Measurements from ENCODE around the gene FAM3D.

The FAM3D gene

GRCh38 chr3:58688574-58688973, 22.0 kb upstream of the FAM3D start:
- no peaks in the 10 kb centered on the region for H3K36me3 ChIP-seq (replicated peaks; ENCODE audit: low read depth, low read length)
- H2AFZ ChIP-seq (ENCODE audit: low read depth, low read length), result no peak overlapping the region
- H3K27ac ChIP-seq (ENCODE audit: low read length), result no peak overlapping the region
- TF ChIP-seq CTCF (IDR thresholded peaks at IDR 0.05; ENCODE audit: low read depth, low read length) (no peak), EZH2phosphoT487 (IDR thresholded peaks at IDR 0.05; ENCODE audit: low read depth) (no peak)
- no peaks in the 10 kb centered on the region for H3K4me1 ChIP-seq (ENCODE audit: low read length)
- no peak overlapping the region for H3K9ac ChIP-seq (ENCODE audit: low read length)
- no peaks in the 10 kb centered on the region for H4K20me1 ChIP-seq (ENCODE audit: insufficient read depth, low read length)
- H3K9me3 ChIP-seq (ENCODE audit: insufficient read depth, low read length), result peaks cover 14% of the 10 kb centered on the region
- no peak overlapping the region for H3K4me2 ChIP-seq (ENCODE audit: low read length)
- H3K4me3 ChIP-seq (ENCODE audit: low read length), result no peak overlapping the region
- H3K79me2 ChIP-seq (ENCODE audit: low read length), result no peaks in the 10 kb centered on the region
- no peaks in the 10 kb centered on the region for H3K27me3 ChIP-seq (ENCODE audit: low read depth, low read length)

GRCh38 chr3:58686847-58687246, 20.3 kb upstream of the FAM3D start:
- no peak overlapping the region for H3K4me2 ChIP-seq (ENCODE audit: low read length)
- TF ChIP-seq CTCF (IDR thresholded peaks at IDR 0.05; ENCODE audit: low read depth, low read length) (no peak), EZH2phosphoT487 (IDR thresholded peaks at IDR 0.05; ENCODE audit: low read depth) (no peak)
- no peaks in the 10 kb centered on the region for H4K20me1 ChIP-seq (ENCODE audit: insufficient read depth, low read length)
- no peaks in the 10 kb centered on the region for H3K79me2 ChIP-seq (ENCODE audit: low read length)
- H3K36me3 ChIP-seq (replicated peaks; ENCODE audit: low read depth, low read length), result no peaks in the 10 kb centered on the region
- H3K4me3 ChIP-seq (ENCODE audit: low read length), result no peak overlapping the region
- H3K4me1 ChIP-seq (ENCODE audit: low read length), result no peaks in the 10 kb centered on the region
- no peak overlapping the region for H3K9ac ChIP-seq (ENCODE audit: low read length)
- H3K27ac ChIP-seq (ENCODE audit: low read length), result no peak overlapping the region
- H3K9me3 ChIP-seq (ENCODE audit: insufficient read depth, low read length), result peaks cover 13% of the 10 kb centered on the region
- no peak overlapping the region for H2AFZ ChIP-seq (ENCODE audit: low read depth, low read length)
- H3K27me3 ChIP-seq (ENCODE audit: low read depth, low read length), result peaks cover 3% of the 10 kb centered on the region; the same call in 1 of the 2 replicates

- no peak overlapping the region for H3K4me3 ChIP-seq (ENCODE audit: low read length)
- no peaks in the 10 kb centered on the region for H4K20me1 ChIP-seq (ENCODE audit: insufficient read depth, low read length)
- H3K27ac ChIP-seq (ENCODE audit: low read length), result no peak overlapping the region
- TF ChIP-seq CTCF (IDR thresholded peaks at IDR 0.05; ENCODE audit: low read depth, low read length), result no peak
- TF ChIP-seq EZH2phosphoT487 (IDR thresholded peaks at IDR 0.05; ENCODE audit: low read depth), result no peak
- H3K4me1 ChIP-seq (ENCODE audit: low read length), result no peaks in the 10 kb centered on the region
- H3K4me2 ChIP-seq (ENCODE audit: low read length), result no peak overlapping the region
- no peak overlapping the region for H3K9ac ChIP-seq (ENCODE audit: low read length)
- no peak overlapping the region for H2AFZ ChIP-seq (ENCODE audit: low read depth, low read length)
- peaks cover 3% of the 10 kb centered on the region; the same call in 1 of the 2 replicates for H3K27me3 ChIP-seq (ENCODE audit: low read depth, low read length)
- H3K9me3 ChIP-seq (ENCODE audit: insufficient read depth, low read length), result peaks cover 7% of the 10 kb centered on the region; the same call in 1 of the 2 replicates
- no peaks in the 10 kb centered on the region for H3K36me3 ChIP-seq (replicated peaks; ENCODE audit: low read depth, low read length)
- H3K79me2 ChIP-seq (ENCODE audit: low read length), result no peaks in the 10 kb centered on the region
These were observed 19.1 kb upstream of the FAM3D start for GRCh38 chr3:58685641-58686040.

GRCh38 chr3:58683466-58683865, 16.9 kb upstream of the FAM3D start:
- Histone ChIP-seq H3K9ac (ENCODE audit: low read length) (no peak overlapping the region), H3K79me2 (ENCODE audit: low read length) (no peaks in the 10 kb centered on the region), H3K9me3 (ENCODE audit: insufficient read depth, low read length) (no peaks in the 10 kb centered on the region), H3K27ac (ENCODE audit: low read length) (no peak overlapping the region), H3K36me3 (replicated peaks; ENCODE audit: low read depth, low read length) (no peaks in the 10 kb centered on the region), H4K20me1 (ENCODE audit: insufficient read depth, low read length) (no peaks in the 10 kb centered on the region), H2AFZ (ENCODE audit: low read depth, low read length) (no peak overlapping the region), H3K4me3 (ENCODE audit: low read length) (no peak overlapping the region), H3K4me2 (ENCODE audit: low read length) (no peak overlapping the region), H3K4me1 (ENCODE audit: low read length) (no peaks in the 10 kb centered on the region), H3K27me3 (ENCODE audit: low read depth, low read length) (peaks cover 3% of the 10 kb centered on the region; the same call in 1 of the 2 replicates)
- TF ChIP-seq EZH2phosphoT487 (IDR thresholded peaks at IDR 0.05; ENCODE audit: low read depth), result no peak
- TF ChIP-seq CTCF (IDR thresholded peaks at IDR 0.05; ENCODE audit: low read depth, low read length), result no peak

Measured in OCI-LY3 (cell line).